Fibroblast of villous mesenchyme (primary cell): Measurements from ENCODE around the gene CACTIN. TPM values are rescaled to one million over a fixed set of nuclear protein-coding genes. Genes with fewer than 3 reads are reported as not detected.

Experiments used
- DNase-seq: peaks from one replicate; pipeline ENCODE4 v3.0.0-alpha.2; 2010; ENCODE audit warnings: low read depth
- H3K4me3 ChIP-seq: 2 replicates; pipeline ENCODE4 v1.5.1; 2011; ENCODE audit warnings: low read depth, mild to moderate bottlenecking, low read length
- CTCF ChIP-seq: IDR thresholded peaks from 2 replicates; pipeline ENCODE4 v1.5.1; 2012; ENCODE audit warnings: low read depth, mild to moderate bottlenecking, low read length; ENCODE audit not compliant: insufficient read depth
- total RNA-seq: library from RNA; depleted of rRNA; stranded (reverse); fragments of >200 nt; gene quantifications from 2 replicates; pipeline ENCODE4 v1.2.3, GENCODE V29; 2012

CACTIN gene
- total RNA-seq, 1 donor = 17.7 TPM

- no peak for DNase-seq
- TF ChIP-seq CTCF = no peak
- H3K4me3 ChIP-seq = no peak overlapping the region
Measured at GRCh38 chr19:3661284-3662238, 35.0 kb upstream of the CACTIN start.

GRCh38 chr19:3660493-3661219 lies 34.1 kb upstream of the CACTIN start:
- no peak for DNase-seq
- H3K4me3 ChIP-seq = no peak overlapping the region
- TF ChIP-seq CTCF = no peak

GRCh38 chr19:3659746-3660112 lies 33.1 kb upstream of the CACTIN start:
- no peak for TF ChIP-seq CTCF
- no peak overlapping the region for H3K4me3 ChIP-seq
- no peak for DNase-seq

GRCh38 chr19:3658870-3659745 lies 32.5 kb upstream of the CACTIN start:
- no peak overlapping the region for H3K4me3 ChIP-seq
- DNase-seq = no peak
- no peak for TF ChIP-seq CTCF

GRCh38 chr19:3658004-3658869 lies 31.6 kb upstream of the CACTIN start:
- DNase-seq = no peak
- no peak overlapping the region for H3K4me3 ChIP-seq
- no peak for TF ChIP-seq CTCF

- TF ChIP-seq CTCF = no peak
- H3K4me3 ChIP-seq = no peak overlapping the region
- DNase-seq = no peak
Measured at GRCh38 chr19:3657395-3657769, 30.8 kb upstream of the CACTIN start.
